Measurements from ENCODE around the gene TTYH3. TPM values are rescaled to one million over a fixed set of nuclear protein-coding genes. Genes with fewer than 3 reads are reported as not detected.

TTYH3 gene
- total and polyA plus RNA-seq, 2 donors from 2014 or later = 22.5 to 55.0 TPM

DNA sequence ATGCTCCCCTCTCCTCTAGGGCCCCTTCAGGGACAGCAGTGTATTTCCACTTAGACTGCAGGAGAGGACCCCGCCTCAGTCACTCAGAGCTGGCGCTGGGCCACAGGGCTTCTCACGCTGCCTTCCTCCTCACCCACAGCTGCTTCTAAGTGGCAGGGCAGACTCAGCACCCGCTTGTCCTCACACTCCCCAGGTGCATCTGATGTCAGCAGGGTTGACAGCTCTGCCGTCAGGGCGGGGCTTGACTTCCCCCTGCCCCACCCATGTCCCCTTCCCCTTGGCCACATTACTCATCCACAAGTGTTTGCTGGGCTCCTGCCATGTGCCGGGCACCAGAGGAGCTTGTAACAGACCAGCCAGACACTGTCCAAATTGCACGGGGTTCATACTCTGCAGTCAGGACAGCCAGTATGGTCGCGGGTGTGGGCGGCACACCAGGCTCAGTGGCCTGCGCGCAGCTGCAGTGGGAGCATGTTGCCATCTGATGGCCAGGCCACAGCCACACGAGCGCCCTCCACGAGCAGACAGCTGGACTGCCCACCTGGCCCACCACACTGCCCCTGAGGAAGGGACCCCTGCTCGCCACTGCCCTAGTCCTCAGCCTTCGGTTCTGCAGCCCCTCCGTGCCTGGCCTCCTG, 29.3 kb upstream of the TTYH3 start:
- intact Hi-C loops (cut with DNase I) = no loop called here
- Histone ChIP-seq H3K36me3 (ENCODE audit: control insufficient read depth in 2 of 3, insufficient read depth in 3 of 3, low read length in 3 of 3) (peaks cover 0 to 10% (median 8%) of the 10 kb centered on the region in 3 donors), H3K9me3 (ENCODE audit: control insufficient read depth in 2 of 3, insufficient read depth in 1 of 3, low read length in 3 of 3) (no peaks in the 10 kb centered on the region), H3K4me3 (ENCODE audit: low read length in 3 of 3) (no peak overlapping the region), H3K4me1 (ENCODE audit: control insufficient read depth in 2 of 3, insufficient read depth in 2 of 3, low read depth in 1 of 3, low read length in 3 of 3) (peaks cover 0 to 8% (median 0%) of the 10 kb centered on the region in 3 donors), H3K27me3 (ENCODE audit: control insufficient read depth, insufficient read depth, low read length) (no peaks in the 10 kb centered on the region), H3K9ac (ENCODE audit: low read length in 3 of 3) (no peak overlapping the region), H3K27ac (ENCODE audit: low read depth in 2 of 2, low read length in 2 of 2) (no peak overlapping the region)
- DNase-seq = peak in 1 of 5 donors; percentile 38
- TF ChIP-seq, protein P1, sequence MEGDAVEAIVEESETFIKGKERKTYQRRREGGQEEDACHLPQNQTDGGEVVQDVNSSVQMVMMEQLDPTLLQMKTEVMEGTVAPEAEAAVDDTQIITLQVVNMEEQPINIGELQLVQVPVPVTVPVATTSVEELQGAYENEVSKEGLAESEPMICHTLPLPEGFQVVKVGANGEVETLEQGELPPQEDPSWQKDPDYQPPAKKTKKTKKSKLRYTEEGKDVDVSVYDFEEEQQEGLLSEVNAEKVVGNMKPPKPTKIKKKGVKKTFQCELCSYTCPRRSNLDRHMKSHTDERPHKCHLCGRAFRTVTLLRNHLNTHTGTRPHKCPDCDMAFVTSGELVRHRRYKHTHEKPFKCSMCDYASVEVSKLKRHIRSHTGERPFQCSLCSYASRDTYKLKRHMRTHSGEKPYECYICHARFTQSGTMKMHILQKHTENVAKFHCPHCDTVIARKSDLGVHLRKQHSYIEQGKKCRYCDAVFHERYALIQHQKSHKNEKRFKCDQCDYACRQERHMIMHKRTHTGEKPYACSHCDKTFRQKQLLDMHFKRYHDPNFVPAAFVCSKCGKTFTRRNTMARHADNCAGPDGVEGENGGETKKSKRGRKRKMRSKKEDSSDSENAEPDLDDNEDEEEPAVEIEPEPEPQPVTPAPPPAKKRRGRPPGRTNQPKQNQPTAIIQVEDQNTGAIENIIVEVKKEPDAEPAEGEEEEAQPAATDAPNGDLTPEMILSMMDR (IDR thresholded peaks at IDR 0.05; ENCODE audit: borderline replicate concordance, extremely low read depth, insufficient read depth) = no peak
- FAIRE-seq = no peak

DNA sequence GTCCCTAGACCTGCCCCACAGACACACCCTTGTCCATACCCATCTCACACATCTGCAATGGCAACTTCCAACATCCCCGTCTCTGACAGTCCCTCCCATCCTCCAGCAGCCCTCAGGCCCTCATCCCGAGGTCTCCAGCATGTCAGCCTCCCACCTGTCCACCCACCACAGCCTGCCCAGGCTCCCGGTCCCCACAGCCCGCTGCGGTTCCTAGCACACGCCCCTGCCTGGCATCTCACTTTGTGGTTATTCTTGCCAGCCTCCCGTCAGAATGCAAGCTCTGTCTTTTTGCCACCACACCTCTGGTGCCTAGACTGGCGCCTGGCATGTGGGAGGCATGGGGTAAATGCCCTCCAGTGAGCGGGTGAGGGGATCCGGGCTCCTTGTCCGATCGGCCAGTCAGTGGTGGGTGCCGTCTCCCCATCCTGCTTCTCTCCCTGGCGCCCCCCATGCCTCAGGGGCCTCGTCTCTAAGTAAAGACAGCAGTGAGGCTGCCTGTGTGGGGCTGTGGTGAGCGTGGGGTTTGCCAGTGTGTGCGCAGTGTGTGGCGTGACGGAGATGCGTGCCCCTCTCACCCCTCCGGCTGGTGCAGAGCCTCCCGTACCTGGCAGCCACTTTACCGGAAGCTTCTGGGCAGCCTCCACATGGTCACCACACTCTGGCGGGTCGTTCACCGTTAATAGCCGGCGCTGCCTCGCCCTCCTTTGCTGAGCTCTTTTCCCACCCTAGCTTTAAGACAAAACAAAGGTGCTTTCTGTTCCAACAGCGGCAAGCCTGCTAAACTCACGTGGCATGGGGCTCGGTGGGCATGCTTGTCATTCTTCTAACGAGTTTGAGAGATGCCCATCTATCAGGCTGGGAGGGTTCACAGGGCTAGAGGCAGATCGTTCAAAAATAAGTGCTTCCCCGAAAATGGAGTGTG, 28.5 kb upstream of the TTYH3 start:
- no peak overlapping the region for H3K4me3 ChIP-seq (ENCODE audit: low read length in 3 of 3)
- H3K27ac ChIP-seq (ENCODE audit: low read depth in 2 of 2, low read length in 2 of 2) = no peak overlapping the region
- peak in 2 of 5 donors; percentile 37 to 63 for DNase-seq
- no peak overlapping the region for H3K9ac ChIP-seq (ENCODE audit: low read length in 3 of 3)
- TF ChIP-seq, protein P1 (IDR thresholded peaks at IDR 0.05; ENCODE audit: borderline replicate concordance, extremely low read depth, insufficient read depth) = no peak
- H3K27me3 ChIP-seq (ENCODE audit: control insufficient read depth, insufficient read depth, low read length) = no peaks in the 10 kb centered on the region
- H3K9me3 ChIP-seq (ENCODE audit: control insufficient read depth in 2 of 3, insufficient read depth in 1 of 3, low read length in 3 of 3) = no peaks in the 10 kb centered on the region
- H3K36me3 ChIP-seq (ENCODE audit: control insufficient read depth in 2 of 3, insufficient read depth in 3 of 3, low read length in 3 of 3) = peaks cover 0 to 10% (median 8%) of the 10 kb centered on the region in 3 donors
- peaks cover 0 to 13% (median 0%) of the 10 kb centered on the region in 3 donors for H3K4me1 ChIP-seq (ENCODE audit: control insufficient read depth in 2 of 3, insufficient read depth in 2 of 3, low read depth in 1 of 3, low read length in 3 of 3)
- intact Hi-C loops (cut with DNase I) = no loop called here
- no peak for FAIRE-seq

DNA sequence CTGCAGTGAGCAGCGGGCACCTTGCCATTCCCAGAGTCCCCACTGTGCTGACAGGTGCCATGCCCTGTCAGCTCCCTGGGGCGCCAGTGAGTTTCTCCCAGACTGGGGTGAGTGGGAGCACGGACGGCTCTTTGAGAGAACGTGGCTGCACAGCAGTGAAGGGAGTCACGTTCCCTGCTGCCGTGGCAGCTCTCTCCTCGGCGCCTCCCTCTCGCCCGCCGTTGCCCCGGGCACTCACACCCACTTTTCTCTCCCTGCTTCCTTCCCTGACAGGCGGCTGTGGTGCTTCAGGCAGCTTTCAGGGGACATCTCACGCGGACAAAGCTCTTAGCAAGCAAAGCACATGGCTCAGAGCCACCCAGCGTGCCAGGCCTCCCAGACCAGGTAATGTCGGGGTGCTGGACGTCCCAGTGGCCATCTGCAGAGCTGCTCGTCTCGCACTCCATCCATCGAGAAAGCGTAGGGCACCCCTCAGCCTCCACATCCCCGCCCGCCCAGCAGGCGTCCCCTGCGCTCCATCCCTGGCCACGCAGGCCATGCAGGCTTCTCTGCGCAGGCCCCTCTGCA, 27.1 kb upstream of the TTYH3 start:
- TF ChIP-seq, protein P1 (IDR thresholded peaks at IDR 0.05; ENCODE audit: borderline replicate concordance, extremely low read depth, insufficient read depth) = no peak
- Histone ChIP-seq H3K36me3 (ENCODE audit: control insufficient read depth in 2 of 3, insufficient read depth in 3 of 3, low read length in 3 of 3) (peaks cover 0 to 10% (median 6%) of the 10 kb centered on the region in 3 donors), H3K9ac (ENCODE audit: low read length in 3 of 3) (no peak overlapping the region), H3K4me3 (ENCODE audit: low read length in 3 of 3) (no peak overlapping the region), H3K27me3 (ENCODE audit: control insufficient read depth, insufficient read depth, low read length) (no peaks in the 10 kb centered on the region), H3K4me1 (ENCODE audit: control insufficient read depth in 2 of 3, insufficient read depth in 2 of 3, low read depth in 1 of 3, low read length in 3 of 3) (peaks cover 0 to 13% (median 0%) of the 10 kb centered on the region in 3 donors), H3K9me3 (ENCODE audit: control insufficient read depth in 2 of 3, insufficient read depth in 1 of 3, low read length in 3 of 3) (no peaks in the 10 kb centered on the region), H3K27ac (ENCODE audit: low read depth in 2 of 2, low read length in 2 of 2) (no peak overlapping the region)
- FAIRE-seq (no peak), DNase-seq (peak in 1 of 5 donors; percentile 38)
- intact Hi-C loops (cut with DNase I) = no loop called here

All from kidney (tissue), 14 donors.